ENCODE measurements around the gene AHCYL2.
A peak's percentile ranks its signal among the peaks of the same experiment; 100 is the strongest.

The AHCYL2 gene

GRCh38 chr7:129224251-129225205 lies at the start of gene AHCYL2:
Gene AHCYL2, plus strand, starts transcription at chr7:129225030.
- DNase-seq = peak; percentile 99

GRCh38 chr7:129176916-129177710 lies 47.7 kb upstream of the AHCYL2 start:
- DNase-seq = no peak

- no peak for DNase-seq
Observed at GRCh38 chr7:129184981-129185670, 39.7 kb upstream of the AHCYL2 start.

GRCh38 chr7:129186749-129187260 lies 38.0 kb upstream of the AHCYL2 start:
- DNase-seq = no peak

GRCh38 chr7:129187681-129188371 lies 37.0 kb upstream of the AHCYL2 start:
- DNase-seq = no peak

- peak; percentile 19 for DNase-seq
Observed at GRCh38 chr7:129188372-129188891, 36.4 kb upstream of the AHCYL2 start, which contains the start of gene SMO. Gene SMO, plus strand, starts transcription at chr7:129188633. Its CDS starts 519 bp downstream, at chr7:129189152.

GRCh38 chr7:129188892-129189660 lies 35.8 kb upstream of the AHCYL2 start:
- DNase-seq = no peak

- DNase-seq = no peak
Observed at GRCh38 chr7:129189661-129190310, 35.0 kb upstream of the AHCYL2 start.

GRCh38 chr7:129191272-129191671 lies 33.6 kb upstream of the AHCYL2 start:
- DNase-seq = no peak

- no peak for DNase-seq
Observed at GRCh38 chr7:129193892-129194291, 30.9 kb upstream of the AHCYL2 start.

GRCh38 chr7:129197771-129198170 lies 27.1 kb upstream of the AHCYL2 start:
- no peak for DNase-seq

GRCh38 chr7:129199406-129199805 lies 25.4 kb upstream of the AHCYL2 start:
- no peak for DNase-seq

GRCh38 chr7:129202058-129202777 lies 22.6 kb upstream of the AHCYL2 start:
- no peak for DNase-seq

GRCh38 chr7:129203050-129203741 lies 21.6 kb upstream of the AHCYL2 start:
- DNase-seq = no peak

- DNase-seq = no peak
Observed at GRCh38 chr7:129205126-129205818, 19.6 kb upstream of the AHCYL2 start.

- DNase-seq = no peak
Observed at GRCh38 chr7:129205987-129206785, 18.6 kb upstream of the AHCYL2 start.

- DNase-seq = no peak
Observed at GRCh38 chr7:129208667-129209066, 16.2 kb upstream of the AHCYL2 start.

Measured in CD4-positive, alpha-beta T cell treated with Interleukin-6 for 4 hours (primary cell).